GM23338 (cell line): ENCODE measurements around the gene ROR1. TPM values are rescaled to one million over a fixed set of nuclear protein-coding genes. Genes with fewer than 3 reads are reported as not detected.

Experiments used
- ATAC-seq: fragments of 200-7000 bp; cut with Tn5 transposase; 3 replicates; pipeline ENCODE4 v1.9.1; 2020
- DNase-seq: peaks from one replicate; pipeline ENCODE4 v3.0.0-alpha.2; 2015; ENCODE audit warnings: low spot score
- H2AFZ ChIP-seq: fragments of 200-600 bp; sonication (generic); 2 replicates; pipeline ENCODE4 v1.8.0; 2016; ENCODE audit warnings: antibody characterized with exemption, mild to moderate bottlenecking, moderate library complexity
- H3F3A ChIP-seq: fragments of 200-600 bp; sonication (generic); replicated peaks from 2 replicates; pipeline ENCODE4 v1.8.0; 2017; ENCODE audit warnings: antibody characterized with exemption, mixed run types, low read depth
- H3K27ac ChIP-seq: fragments of 200-600 bp; sonication (generic); 2 replicates; pipeline ENCODE4 v1.6.1; 2016; ENCODE audit warnings: low read depth
- H3K27me3 ChIP-seq: fragments of 200-600 bp; sonication (generic); 2 replicates; pipeline ENCODE4 v1.8.0; 2016; ENCODE audit warnings: mild to moderate bottlenecking, mixed run types, moderate library complexity; ENCODE audit not compliant: insufficient read depth
- H3K36me3 ChIP-seq: fragments of 200-600 bp; sonication (generic); 2 replicates; pipeline ENCODE4 v1.8.0; 2016; ENCODE audit warnings: mild to moderate bottlenecking; ENCODE audit not compliant: insufficient read depth
- H3K4me1 ChIP-seq: fragments of 200-600 bp; sonication (generic); 2 replicates; pipeline ENCODE4 v1.8.0; 2016; ENCODE audit warnings: mild to moderate bottlenecking, moderate library complexity; ENCODE audit not compliant: insufficient read depth
- H3K4me2 ChIP-seq: fragments of 200-600 bp; sonication (generic); 2 replicates; pipeline ENCODE4 v1.7.1; 2017; ENCODE audit warnings: mixed run types
- H3K4me3 ChIP-seq: fragments of 200-600 bp; sonication (generic); 2 replicates; pipeline ENCODE4 v1.6.1; 2016; ENCODE audit warnings: mixed run types
- H3K79me2 ChIP-seq: fragments of 200-600 bp; sonication (generic); replicated peaks from 2 replicates; pipeline ENCODE4 v1.8.0; 2017; ENCODE audit warnings: mild to moderate bottlenecking; ENCODE audit not compliant: insufficient read depth
- H3K9me2 ChIP-seq: fragments of 200-600 bp; sonication (generic); 2 replicates; pipeline ENCODE4 v1.8.0; 2017; ENCODE audit not compliant: insufficient read depth
- H4K20me1 ChIP-seq: fragments of 200-600 bp; sonication (generic); replicated peaks from 2 replicates; pipeline ENCODE4 v1.8.0; 2017; ENCODE audit warnings: mild to moderate bottlenecking; ENCODE audit not compliant: insufficient read depth
- H3K27ac Mint-ChIP-seq: 2 replicates; pipeline ENCODE4 v1.8.0; 2020; ENCODE audit warnings: inconsistent platforms, mild to moderate bottlenecking, moderate library complexity, mixed read lengths
- H3K27me3 Mint-ChIP-seq: 3 replicates; pipeline ENCODE4 v1.8.0; 2022; ENCODE audit warnings: low read depth, mild to moderate bottlenecking, moderate library complexity, mixed read lengths, inconsistent platforms; ENCODE audit not compliant: insufficient read depth, poor library complexity
- H3K36me3 Mint-ChIP-seq: 3 replicates; pipeline ENCODE4 v1.8.0; 2021; ENCODE audit warnings: low read depth, mild to moderate bottlenecking, inconsistent platforms, moderate library complexity, mixed read lengths
- H3K4me1 Mint-ChIP-seq: 3 replicates; pipeline ENCODE4 v1.8.0; 2020; ENCODE audit warnings: mild to moderate bottlenecking, inconsistent platforms, mixed read lengths
- H3K4me3 Mint-ChIP-seq: 3 replicates; pipeline ENCODE4 v1.8.0; 2021; ENCODE audit warnings: moderate library complexity, mild to moderate bottlenecking, inconsistent platforms, mixed read lengths
- H3K9me3 Mint-ChIP-seq: 3 replicates; pipeline ENCODE4 v1.8.0; 2020; ENCODE audit warnings: moderate library complexity, mild to moderate bottlenecking, inconsistent platforms, mixed read lengths
- CREB1 ChIP-seq: fragments of 250-450 bp; sonication (Bioruptor Pico); IDR thresholded peaks from 2 replicates; pipeline ENCODE4 v1.5.0; 2020; ENCODE audit warnings: low read depth, mild to moderate bottlenecking, moderate library complexity
- CTCF ChIP-seq, 2 experiments: fragments of 200-600 bp in 1 of 2; sonication (generic) in 1 of 2; conservative IDR thresholded peaks; 2 replicates each; pipeline versions ENCODE4 v1.5.1 to v1.6.1; 2016 to 2017; ENCODE audit warnings: antibody characterized with exemption in 2 of 2, low read depth in 2 of 2, mild to moderate bottlenecking in 2 of 2, moderate library complexity in 1 of 2
- EZH2 ChIP-seq: fragments of 200-600 bp; sonication (generic); IDR thresholded peaks from one replicate; pipeline ENCODE4 v1.8.0; 2017; ENCODE audit warnings: antibody characterized with exemption, mild to moderate bottlenecking, low read depth; ENCODE audit not compliant: unreplicated experiment
- EZH2phosphoT487 ChIP-seq: fragments of 200-600 bp; sonication (generic); IDR thresholded peaks from one replicate; pipeline ENCODE4 v1.8.1; 2018; ENCODE audit warnings: antibody characterized with exemption; ENCODE audit not compliant: unreplicated experiment
- JUNB ChIP-seq: IDR thresholded peaks from one replicate; pipeline ENCODE4 v1.6.1; 2016; ENCODE audit warnings: antibody characterized with exemption; ENCODE audit not compliant: unreplicated experiment
- POLR2AphosphoS5 ChIP-seq: IDR thresholded peaks from 2 replicates; pipeline ENCODE4 v1.6.1; 2016; ENCODE audit warnings: antibody characterized with exemption, low read depth
- STAT1 ChIP-seq: IDR thresholded peaks from one replicate; pipeline ENCODE4 v1.6.1; 2016; ENCODE audit warnings: antibody characterized with exemption; ENCODE audit not compliant: unreplicated experiment
- ZNF114 ChIP-seq: fragments of 250-450 bp; sonication (Bioruptor Pico); IDR thresholded peaks from 2 replicates; pipeline ENCODE4 v1.5.0; 2020; ENCODE audit warnings: mild to moderate bottlenecking, moderate library complexity
- ZNF331 ChIP-seq: fragments of 250-450 bp; sonication (Bioruptor Pico); IDR thresholded peaks from 2 replicates; pipeline ENCODE4 v1.5.0; 2020; ENCODE audit warnings: low read depth, mild to moderate bottlenecking, moderate library complexity
- polyA plus RNA-seq: library from polyadenylated mRNA; unstranded; fragments of >200 nt; fragmentation: Nextera tagmentation; extraction: Ambion mirVana; gene quantifications from 2 replicates; pipeline ENCODE4 v1.2.1, GENCODE V29; 2016
- total RNA-seq: library from RNA; depleted of rRNA; stranded (reverse); fragments of >200 nt; shearing (Covaris generic); gene quantifications from 2 replicates; pipeline ENCODE4 v1.2.3, GENCODE V29; 2014
- TF ChIP-seq, protein P1 (sequence below): IDR thresholded peaks from 2 replicates; pipeline ENCODE4 v1.6.1; 2016; ENCODE audit warnings: antibody characterized with exemption
- TF ChIP-seq, protein P2 (sequence below): fragments of 250-450 bp; sonication (Bioruptor Pico); IDR thresholded peaks from 2 replicates; pipeline ENCODE4 v1.5.0; 2020; ENCODE audit warnings: mild to moderate bottlenecking, moderate library complexity

Gene ROR1
- total and polyA plus RNA-seq, 2 experiments from 2014 or later, result 59.7 to 96.0 TPM

DNA sequence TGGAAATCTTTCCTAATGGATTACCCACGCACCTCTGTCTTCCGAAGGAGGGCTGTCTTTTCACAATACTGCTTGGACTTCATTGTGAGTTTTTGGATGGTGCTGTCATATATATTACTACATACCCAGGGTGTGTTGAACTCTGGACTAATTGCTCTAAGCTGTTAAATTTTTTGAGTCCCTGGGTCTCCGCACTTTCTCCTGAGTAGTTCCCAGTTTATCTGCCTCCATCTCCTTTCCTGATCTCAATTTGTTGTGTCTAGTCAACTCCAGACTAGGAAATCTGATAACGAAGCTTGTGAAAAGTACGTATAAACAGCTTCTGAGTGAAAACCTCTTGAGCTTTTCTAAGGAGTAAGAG lies 211.1 kb downstream of the ROR1 start:
- Histone ChIP-seq H3K27ac (no peak overlapping the region), H3K4me3 (no peak overlapping the region), H4K20me1 (peaks cover 32% of the 10 kb centered on the region), H3K4me2 (no peak overlapping the region), H3K36me3 (no peaks in the 10 kb centered on the region), H2AFZ (no peak overlapping the region), H3F3A (no peaks in the 10 kb centered on the region), H3K9me2 (peaks cover 2% of the 10 kb centered on the region; the same call in 1 of the 2 replicates), H3K79me2 (peaks cover 85% of the 10 kb centered on the region), H3K27me3 (no peaks in the 10 kb centered on the region), H3K4me1 (peaks cover 27% of the 10 kb centered on the region)
- no peak overlapping the region for H3K27ac Mint-ChIP-seq
- H3K27me3 Mint-ChIP-seq, result peaks cover 5% of the 10 kb centered on the region
- no peak overlapping the region for H3K4me3 Mint-ChIP-seq
- peaks cover 5% of the 10 kb centered on the region; the same call in 2 of the 3 replicates for H3K36me3 Mint-ChIP-seq
- H3K4me1 Mint-ChIP-seq, result peaks cover 47% of the 10 kb centered on the region
- DNase-seq (no peak), ATAC-seq (no peak)
- TF ChIP-seq STAT1, result no peak
- TF ChIP-seq CTCF (conservative IDR thresholded peaks at IDR 0.05; ENCODE audit: low read depth in 2 of 2), result no peak
- no peak for TF ChIP-seq ZNF331
- TF ChIP-seq POLR2AphosphoS5, result no peak
- no peak for TF ChIP-seq CREB1 (CRISPR knock-in tag)
- TF ChIP-seq, protein P1, sequence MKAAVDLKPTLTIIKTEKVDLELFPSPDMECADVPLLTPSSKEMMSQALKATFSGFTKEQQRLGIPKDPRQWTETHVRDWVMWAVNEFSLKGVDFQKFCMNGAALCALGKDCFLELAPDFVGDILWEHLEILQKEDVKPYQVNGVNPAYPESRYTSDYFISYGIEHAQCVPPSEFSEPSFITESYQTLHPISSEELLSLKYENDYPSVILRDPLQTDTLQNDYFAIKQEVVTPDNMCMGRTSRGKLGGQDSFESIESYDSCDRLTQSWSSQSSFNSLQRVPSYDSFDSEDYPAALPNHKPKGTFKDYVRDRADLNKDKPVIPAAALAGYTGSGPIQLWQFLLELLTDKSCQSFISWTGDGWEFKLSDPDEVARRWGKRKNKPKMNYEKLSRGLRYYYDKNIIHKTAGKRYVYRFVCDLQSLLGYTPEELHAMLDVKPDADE, result no peak
- no peak for TF ChIP-seq JUNB
- TF ChIP-seq EZH2, result no peak
- TF ChIP-seq ZNF114 (CRISPR knock-in tag), result no peak
- TF ChIP-seq, protein P2, sequence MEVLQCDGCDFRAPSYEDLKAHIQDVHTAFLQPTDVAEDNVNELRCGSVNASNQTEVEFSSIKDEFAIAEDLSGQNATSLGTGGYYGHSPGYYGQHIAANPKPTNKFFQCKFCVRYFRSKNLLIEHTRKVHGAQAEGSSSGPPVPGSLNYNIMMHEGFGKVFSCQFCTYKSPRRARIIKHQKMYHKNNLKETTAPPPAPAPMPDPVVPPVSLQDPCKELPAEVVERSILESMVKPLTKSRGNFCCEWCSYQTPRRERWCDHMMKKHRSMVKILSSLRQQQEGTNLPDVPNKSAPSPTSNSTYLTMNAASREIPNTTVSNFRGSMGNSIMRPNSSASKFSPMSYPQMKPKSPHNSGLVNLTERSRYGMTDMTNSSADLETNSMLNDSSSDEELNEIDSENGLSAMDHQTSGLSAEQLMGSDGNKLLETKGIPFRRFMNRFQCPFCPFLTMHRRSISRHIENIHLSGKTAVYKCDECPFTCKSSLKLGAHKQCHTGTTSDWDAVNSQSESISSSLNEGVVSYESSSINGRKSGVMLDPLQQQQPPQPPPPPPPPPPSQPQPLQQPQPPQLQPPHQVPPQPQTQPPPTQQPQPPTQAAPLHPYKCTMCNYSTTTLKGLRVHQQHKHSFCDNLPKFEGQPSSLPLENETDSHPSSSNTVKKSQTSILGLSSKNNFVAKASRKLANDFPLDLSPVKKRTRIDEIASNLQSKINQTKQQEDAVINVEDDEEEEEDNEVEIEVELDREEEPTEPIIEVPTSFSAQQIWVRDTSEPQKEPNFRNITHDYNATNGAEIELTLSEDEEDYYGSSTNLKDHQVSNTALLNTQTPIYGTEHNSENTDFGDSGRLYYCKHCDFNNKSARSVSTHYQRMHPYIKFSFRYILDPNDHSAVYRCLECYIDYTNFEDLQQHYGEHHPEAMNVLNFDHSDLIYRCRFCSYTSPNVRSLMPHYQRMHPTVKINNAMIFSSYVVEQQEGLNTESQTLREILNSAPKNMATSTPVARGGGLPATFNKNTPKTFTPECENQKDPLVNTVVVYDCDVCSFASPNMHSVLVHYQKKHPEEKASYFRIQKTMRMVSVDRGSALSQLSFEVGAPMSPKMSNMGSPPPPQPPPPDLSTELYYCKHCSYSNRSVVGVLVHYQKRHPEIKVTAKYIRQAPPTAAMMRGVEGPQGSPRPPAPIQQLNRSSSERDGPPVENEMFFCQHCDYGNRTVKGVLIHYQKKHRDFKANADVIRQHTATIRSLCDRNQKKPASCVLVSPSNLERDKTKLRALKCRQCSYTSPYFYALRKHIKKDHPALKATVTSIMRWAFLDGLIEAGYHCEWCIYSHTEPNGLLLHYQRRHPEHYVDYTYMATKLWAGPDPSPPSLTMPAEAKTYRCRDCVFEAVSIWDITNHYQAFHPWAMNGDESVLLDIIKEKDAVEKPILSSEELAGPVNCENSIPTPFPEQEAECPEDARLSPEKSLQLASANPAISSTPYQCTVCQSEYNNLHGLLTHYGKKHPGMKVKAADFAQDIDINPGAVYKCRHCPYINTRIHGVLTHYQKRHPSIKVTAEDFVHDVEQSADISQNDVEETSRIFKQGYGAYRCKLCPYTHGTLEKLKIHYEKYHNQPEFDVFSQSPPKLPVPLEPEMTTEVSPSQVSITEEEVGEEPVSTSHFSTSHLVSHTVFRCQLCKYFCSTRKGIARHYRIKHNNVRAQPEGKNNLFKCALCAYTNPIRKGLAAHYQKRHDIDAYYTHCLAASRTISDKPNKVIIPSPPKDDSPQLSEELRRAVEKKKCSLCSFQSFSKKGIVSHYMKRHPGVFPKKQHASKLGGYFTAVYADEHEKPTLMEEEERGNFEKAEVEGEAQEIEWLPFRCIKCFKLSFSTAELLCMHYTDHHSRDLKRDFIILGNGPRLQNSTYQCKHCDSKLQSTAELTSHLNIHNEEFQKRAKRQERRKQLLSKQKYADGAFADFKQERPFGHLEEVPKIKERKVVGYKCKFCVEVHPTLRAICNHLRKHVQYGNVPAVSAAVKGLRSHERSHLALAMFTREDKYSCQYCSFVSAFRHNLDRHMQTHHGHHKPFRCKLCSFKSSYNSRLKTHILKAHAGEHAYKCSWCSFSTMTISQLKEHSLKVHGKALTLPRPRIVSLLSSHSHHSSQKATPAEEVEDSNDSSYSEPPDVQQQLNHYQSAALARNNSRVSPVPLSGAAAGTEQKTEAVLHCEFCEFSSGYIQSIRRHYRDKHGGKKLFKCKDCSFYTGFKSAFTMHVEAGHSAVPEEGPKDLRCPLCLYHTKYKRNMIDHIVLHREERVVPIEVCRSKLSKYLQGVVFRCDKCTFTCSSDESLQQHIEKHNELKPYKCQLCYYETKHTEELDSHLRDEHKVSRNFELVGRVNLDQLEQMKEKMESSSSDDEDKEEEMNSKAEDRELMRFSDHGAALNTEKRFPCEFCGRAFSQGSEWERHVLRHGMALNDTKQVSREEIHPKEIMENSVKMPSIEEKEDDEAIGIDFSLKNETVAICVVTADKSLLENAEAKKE (CRISPR knock-in tag), result no peak
- TF ChIP-seq EZH2phosphoT487, result no peak
- H3K9me3 Mint-ChIP-seq, result no peaks in the 10 kb centered on the region
